Measurements from ENCODE around the gene FMR1.
A peak's percentile ranks its signal among the peaks of the same experiment; 100 is the strongest.

FMR1 gene

DNA sequence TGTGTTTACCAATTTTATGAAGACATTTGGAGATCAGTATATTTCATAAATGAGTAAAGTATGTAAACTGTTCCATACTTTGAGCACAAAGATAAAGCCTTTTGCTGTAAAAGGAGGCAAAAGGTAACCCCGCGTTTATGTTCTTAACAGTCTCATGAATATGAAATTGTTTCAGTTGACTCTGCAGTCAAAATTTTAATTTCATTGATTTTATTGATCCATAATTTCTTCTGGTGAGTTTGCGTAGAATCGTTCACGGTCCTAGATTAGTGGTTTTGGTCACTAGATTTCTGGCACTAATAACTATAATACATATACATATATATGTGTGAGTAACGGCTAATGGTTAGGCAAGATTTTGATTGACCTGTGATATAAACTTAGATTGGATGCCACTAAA, 1.9 kb downstream of the FMR1 start:
- peak overlapping the region; percentile 66 for H3K4me3 ChIP-seq (replicated peaks; ENCODE audit: low read depth, low read length)
- DNase-seq (ENCODE audit: extremely low read depth, low read depth), result no peak
- TF ChIP-seq, protein P1, sequence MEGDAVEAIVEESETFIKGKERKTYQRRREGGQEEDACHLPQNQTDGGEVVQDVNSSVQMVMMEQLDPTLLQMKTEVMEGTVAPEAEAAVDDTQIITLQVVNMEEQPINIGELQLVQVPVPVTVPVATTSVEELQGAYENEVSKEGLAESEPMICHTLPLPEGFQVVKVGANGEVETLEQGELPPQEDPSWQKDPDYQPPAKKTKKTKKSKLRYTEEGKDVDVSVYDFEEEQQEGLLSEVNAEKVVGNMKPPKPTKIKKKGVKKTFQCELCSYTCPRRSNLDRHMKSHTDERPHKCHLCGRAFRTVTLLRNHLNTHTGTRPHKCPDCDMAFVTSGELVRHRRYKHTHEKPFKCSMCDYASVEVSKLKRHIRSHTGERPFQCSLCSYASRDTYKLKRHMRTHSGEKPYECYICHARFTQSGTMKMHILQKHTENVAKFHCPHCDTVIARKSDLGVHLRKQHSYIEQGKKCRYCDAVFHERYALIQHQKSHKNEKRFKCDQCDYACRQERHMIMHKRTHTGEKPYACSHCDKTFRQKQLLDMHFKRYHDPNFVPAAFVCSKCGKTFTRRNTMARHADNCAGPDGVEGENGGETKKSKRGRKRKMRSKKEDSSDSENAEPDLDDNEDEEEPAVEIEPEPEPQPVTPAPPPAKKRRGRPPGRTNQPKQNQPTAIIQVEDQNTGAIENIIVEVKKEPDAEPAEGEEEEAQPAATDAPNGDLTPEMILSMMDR (IDR thresholded peaks at IDR 0.05; ENCODE audit: low read depth, low read length, missing control alignments), result no peak

DNA sequence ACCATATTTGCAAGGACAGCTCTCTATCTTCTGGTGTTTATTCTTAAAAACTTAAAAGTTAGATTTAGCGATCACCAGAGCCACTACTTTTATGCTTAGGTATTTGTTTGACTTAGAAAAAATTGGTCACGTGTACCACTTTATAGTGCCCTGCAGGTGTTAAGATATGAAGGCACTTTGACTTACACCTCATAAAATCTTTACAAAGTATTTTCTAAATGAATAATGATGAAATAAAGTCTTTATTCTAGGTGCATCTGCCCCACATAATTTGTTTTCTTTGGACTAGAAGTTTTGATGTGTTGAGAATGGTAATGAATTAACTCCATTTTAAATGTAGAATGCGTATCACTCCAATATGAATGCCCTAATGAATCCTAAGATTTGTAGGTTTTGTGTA, 2.9 kb downstream of the FMR1 start:
- no peak for DNase-seq (ENCODE audit: extremely low read depth, low read depth)
- H3K4me3 ChIP-seq (replicated peaks; ENCODE audit: low read depth, low read length), result no peak overlapping the region; the same call in 1 of the 2 replicates
- TF ChIP-seq, protein P1 (IDR thresholded peaks at IDR 0.05; ENCODE audit: low read depth, low read length, missing control alignments), result no peak

DNA sequence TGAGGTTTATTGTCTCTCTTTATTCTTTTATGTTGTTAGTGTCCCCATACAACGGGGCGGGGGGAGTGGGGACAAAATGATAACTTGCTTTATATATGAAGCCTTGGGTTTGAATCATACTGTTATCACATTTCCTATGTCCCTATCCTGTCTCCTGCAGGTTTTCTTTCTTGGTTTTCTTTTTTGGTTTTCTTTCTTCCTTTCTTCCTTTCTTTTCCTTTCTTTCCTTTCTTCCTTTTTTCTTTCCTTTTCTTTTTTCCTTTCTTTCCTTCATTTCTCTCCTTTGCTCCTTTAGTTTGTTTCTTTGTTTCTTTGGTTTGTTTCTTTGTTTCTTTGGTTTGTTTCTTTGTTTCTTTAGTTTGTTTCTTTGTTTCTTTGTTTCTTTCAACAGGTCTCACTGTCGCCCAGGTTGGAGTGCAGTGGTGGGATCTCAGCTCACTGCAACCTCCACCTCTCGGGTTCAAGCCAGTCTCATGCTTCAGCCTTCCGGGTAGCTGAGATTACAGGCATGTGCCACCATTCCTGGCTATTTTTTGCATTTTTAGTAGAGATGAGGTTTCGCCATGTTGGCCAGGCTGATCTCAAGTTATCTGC, 4.8 kb downstream of the FMR1 start:
- no peak for DNase-seq (ENCODE audit: extremely low read depth, low read depth)
- H3K4me3 ChIP-seq (replicated peaks; ENCODE audit: low read depth, low read length), result no peak overlapping the region
- TF ChIP-seq, protein P1 (IDR thresholded peaks at IDR 0.05; ENCODE audit: low read depth, low read length, missing control alignments), result no peak

DNA sequence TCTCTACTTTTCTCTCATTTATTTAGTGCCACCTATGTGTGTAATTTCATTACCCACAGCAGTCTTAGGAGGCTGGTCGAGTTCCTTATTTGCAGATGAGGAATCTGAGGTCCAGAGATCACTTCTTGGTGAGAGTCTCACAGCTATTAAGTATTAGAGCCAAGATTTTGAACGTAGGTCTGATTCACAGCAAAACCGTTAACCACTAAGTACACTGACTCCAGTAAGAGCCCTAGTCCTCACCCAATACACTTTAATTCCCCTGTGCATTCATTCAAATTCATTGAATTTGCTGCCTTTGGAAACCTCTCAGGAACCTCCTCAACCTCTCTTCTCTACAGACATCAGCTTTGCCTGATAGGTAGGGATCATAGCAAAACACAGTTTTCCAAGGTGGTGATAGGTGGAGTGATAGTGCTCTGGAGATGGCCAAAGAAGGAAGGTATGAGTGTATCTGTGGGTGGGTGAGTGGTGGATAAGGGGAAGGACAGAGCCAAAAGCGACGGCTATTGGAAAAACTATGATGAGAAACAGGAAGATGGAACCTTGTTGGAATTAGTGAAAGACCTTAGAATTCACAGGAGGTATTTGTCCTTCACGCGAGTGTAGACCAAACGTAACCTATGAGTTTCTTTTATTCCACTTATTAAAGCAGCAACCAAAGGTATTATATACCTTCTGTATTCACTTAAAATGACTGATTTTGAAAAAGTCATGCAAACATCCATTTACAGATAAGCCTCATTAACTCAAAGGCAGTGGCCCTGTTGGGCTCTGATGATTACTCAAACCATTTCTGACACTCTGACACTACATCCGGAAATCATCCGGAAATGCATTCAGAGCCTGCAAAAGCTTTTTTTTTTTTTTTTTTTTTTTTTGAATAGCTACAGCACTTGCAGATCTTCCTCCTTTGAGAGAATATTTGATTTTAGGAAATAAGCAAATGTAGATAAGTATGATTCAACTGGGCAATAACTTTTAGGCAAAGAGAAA, 6.3 kb downstream of the FMR1 start:
- H3K4me3 ChIP-seq (replicated peaks; ENCODE audit: low read depth, low read length), result no peak overlapping the region
- TF ChIP-seq, protein P1 (IDR thresholded peaks at IDR 0.05; ENCODE audit: low read depth, low read length, missing control alignments), result no peak
- DNase-seq (ENCODE audit: extremely low read depth, low read depth), result no peak

DNA sequence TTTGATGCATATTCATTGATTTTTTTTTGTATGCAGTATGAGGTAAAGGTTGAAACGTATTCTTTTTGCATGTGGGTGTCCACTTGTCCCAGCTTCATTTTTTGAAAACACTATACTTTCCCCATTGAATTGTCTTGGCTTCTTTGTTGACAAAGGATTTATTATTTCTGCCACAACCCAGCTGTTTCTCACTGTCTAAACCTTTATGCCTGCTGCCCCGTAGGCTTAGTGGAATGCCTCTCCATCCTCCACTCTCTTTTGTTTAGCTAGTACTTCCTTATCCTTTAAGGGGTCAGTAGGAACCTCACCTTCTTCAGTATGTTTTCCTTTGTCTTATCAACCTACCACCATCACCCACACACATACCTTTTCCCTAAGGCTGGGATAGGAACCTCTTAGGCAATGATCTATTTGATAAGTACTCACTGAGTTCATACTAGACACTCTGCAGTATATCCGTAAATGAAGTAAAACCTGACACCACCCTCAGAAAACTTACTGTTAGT, 8.5 kb downstream of the FMR1 start:
- H3K4me3 ChIP-seq (replicated peaks; ENCODE audit: low read depth, low read length), result no peak overlapping the region

DNA sequence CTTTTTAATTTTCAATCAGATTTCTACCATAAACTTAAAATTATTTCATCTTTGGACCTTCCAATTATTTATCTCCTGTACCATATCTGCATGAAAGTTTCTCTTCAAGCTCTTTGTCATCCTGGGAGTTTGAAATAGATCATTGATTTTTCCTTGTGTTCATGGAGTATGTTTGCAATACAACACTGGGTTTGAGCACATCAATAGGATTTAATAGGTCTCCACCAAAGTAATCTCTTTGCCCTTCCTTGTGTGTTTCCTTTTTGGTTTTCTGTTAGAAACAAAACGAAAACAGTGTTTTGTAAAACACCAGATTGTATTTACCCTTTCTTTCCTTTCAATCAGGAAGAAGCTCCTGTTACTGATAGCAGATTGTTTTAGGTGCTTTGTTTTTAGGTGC, 11.9 kb downstream of the FMR1 start:
- TF ChIP-seq, protein P1 (IDR thresholded peaks at IDR 0.05; ENCODE audit: low read depth, low read length, missing control alignments), result no peak
- no peak for DNase-seq (ENCODE audit: extremely low read depth, low read depth)
- H3K4me3 ChIP-seq (replicated peaks; ENCODE audit: low read depth, low read length), result no peak overlapping the region

More for the DNA sequence above, 8.5 kb downstream of the FMR1 start:
- DNase-seq (ENCODE audit: extremely low read depth, low read depth), result no peak
- TF ChIP-seq, protein P1 (IDR thresholded peaks at IDR 0.05; ENCODE audit: low read depth, low read length, missing control alignments), result no peak

Data from HFF-Myc (cell line).